HepG2 (cell line): Measurements from ENCODE around the gene UBR4. TPM values are rescaled to one million over a fixed set of nuclear protein-coding genes. Genes with fewer than 3 reads are reported as not detected.

Experiments used
- ARNT2 ChIP-seq: sonication (generic); formaldehyde crosslinking; IDR thresholded peaks from 2 replicates; pipeline ENCODE4 v1.8.0; 2022; ENCODE audit warnings: mild to moderate bottlenecking, low read depth, missing genetic modification reagents, moderate library complexity
- BCLAF1 ChIP-seq: fragments of 450-650 bp; IDR thresholded peaks from 2 replicates; pipeline ENCODE4 v1.6.1; 2017; ENCODE audit warnings: mild to moderate bottlenecking
- GPN1 ChIP-seq: sonication (generic); formaldehyde crosslinking; IDR thresholded peaks from 2 replicates; pipeline ENCODE4 v1.5.1; 2020; ENCODE audit warnings: missing genetic modification reagents, borderline replicate concordance
- HNRNPH1 ChIP-seq: fragments of 200-400 bp; formaldehyde crosslinking; optimal IDR thresholded peaks from 2 replicates; pipeline ENCODE3; 2017; ENCODE audit warnings: mild to moderate bottlenecking, low read depth, low read length
- NFE2L2 ChIP-seq: fragments of 150-350 bp; IDR thresholded peaks from 2 replicates; pipeline ENCODE4 v1.6.1; 2014; ENCODE audit warnings: low read length
- NFIB ChIP-seq: sonication (generic); formaldehyde crosslinking; IDR thresholded peaks from 2 replicates; pipeline ENCODE4 v1.9.0; 2021; ENCODE audit warnings: missing genetic modification reagents, mild to moderate bottlenecking, borderline replicate concordance
- PAWR ChIP-seq: sonication (generic); formaldehyde crosslinking; IDR thresholded peaks from 2 replicates; pipeline ENCODE4 v1.4.0; 2020; ENCODE audit warnings: missing genetic modification reagents, mild to moderate bottlenecking, borderline replicate concordance
- PCBP2 ChIP-seq: fragments of 200-400 bp; formaldehyde crosslinking; optimal IDR thresholded peaks from 2 replicates; pipeline ENCODE3; 2018; ENCODE audit warnings: low read length, low read depth; ENCODE audit not compliant: poor library complexity, severe bottlenecking
- RFXANK ChIP-seq: IDR thresholded peaks from 2 replicates; pipeline ENCODE4 v1.6.1; 2016
- SP2 ChIP-seq: sonication (generic); formaldehyde crosslinking; IDR thresholded peaks from 2 replicates; pipeline ENCODE4 v1.5.1; 2020; ENCODE audit warnings: mild to moderate bottlenecking, missing genetic modification reagents
- THAP11 ChIP-seq: IDR thresholded peaks from 2 replicates; pipeline ENCODE4 v1.6.1; 2016; ENCODE audit warnings: missing biosample characterization, missing genetic modification reagents
- ZNF234 ChIP-seq: sonication (generic); formaldehyde crosslinking; conservative IDR thresholded peaks from 2 replicates; pipeline ENCODE4 v1.5.1; 2020; ENCODE audit warnings: mild to moderate bottlenecking, missing genetic modification reagents
- ZNF44 ChIP-seq: sonication (generic); formaldehyde crosslinking; IDR thresholded peaks from 2 replicates; pipeline ENCODE4 v1.5.1; 2020; ENCODE audit warnings: mild to moderate bottlenecking, missing genetic modification reagents
- ZNF550 ChIP-seq: sonication (generic); formaldehyde crosslinking; IDR thresholded peaks from 2 replicates; pipeline ENCODE4 v1.4.0; 2020; ENCODE audit warnings: mild to moderate bottlenecking, missing genetic modification reagents, borderline replicate concordance
- ZNF646 ChIP-seq: sonication (generic); formaldehyde crosslinking; IDR thresholded peaks from 2 replicates; pipeline ENCODE4 v1.9.0; 2021; ENCODE audit warnings: mild to moderate bottlenecking, missing genetic modification reagents
- ZNF709 ChIP-seq: sonication (generic); formaldehyde crosslinking; IDR thresholded peaks from 2 replicates; pipeline ENCODE4 v1.5.0; 2020; ENCODE audit warnings: mild to moderate bottlenecking, missing genetic modification reagents
- polyA plus RNA-seq, 8 experiments: library from polyadenylated mRNA; depleted of rRNA in 3 of 8; stranded (reverse) in 7 of 8; unstranded in 1 of 8; fragments of >200 nt; fragmentation: Illumina TruSeq in 4 of 8; extraction: Trizol in 4 of 8; gene quantifications; 2 replicates each; pipeline versions ENCODE4 v1.2.1 to v1.2.3, GENCODE V29; 2011 to 2016; ENCODE audit warnings: low read depth in 4 of 8, missing spikeins in 1 of 8, mixed read lengths in 1 of 8; ENCODE audit not compliant: insufficient read depth in 1 of 8
- total RNA-seq, 5 experiments: library from RNA; depleted of rRNA; stranded (reverse); fragments of >200 nt; fragmentation: Illumina TruSeq; extraction: Trizol; gene quantifications; 2 replicates each; pipeline ENCODE4 v1.2.3, GENCODE V29; 2016; ENCODE audit warnings: low read depth in 1 of 5
- TF ChIP-seq, protein P1 (sequence below): sonication (generic); formaldehyde crosslinking; conservative IDR thresholded peaks from 2 replicates; pipeline ENCODE4 v1.4.0; 2020; ENCODE audit warnings: missing genetic modification reagents

UBR4 gene
- total and polyA plus RNA-seq, 2 of the 13 experiments (the other 11 are each of a cell fraction or from before 2014, with no cell fraction given): 59.1 to 106 TPM

GRCh38 chr1:19251305-19252196 is 41.5 kb upstream of the UBR4 start, which contains the start of the genes EMC1 and MRTO4 (continued):
- peak; percentile 90 for TF ChIP-seq ZNF709
- TF ChIP-seq ARNT2 (CRISPR knock-in tag): peak; percentile 54
- no peak for TF ChIP-seq HNRNPH1
- no peak for TF ChIP-seq PAWR
- TF ChIP-seq ZNF646 (CRISPR knock-in tag): peak; percentile 37; the same call in 1 of the 2 replicates
- no peak for TF ChIP-seq ZNF234 (CRISPR knock-in tag)
- TF ChIP-seq, protein P1, sequence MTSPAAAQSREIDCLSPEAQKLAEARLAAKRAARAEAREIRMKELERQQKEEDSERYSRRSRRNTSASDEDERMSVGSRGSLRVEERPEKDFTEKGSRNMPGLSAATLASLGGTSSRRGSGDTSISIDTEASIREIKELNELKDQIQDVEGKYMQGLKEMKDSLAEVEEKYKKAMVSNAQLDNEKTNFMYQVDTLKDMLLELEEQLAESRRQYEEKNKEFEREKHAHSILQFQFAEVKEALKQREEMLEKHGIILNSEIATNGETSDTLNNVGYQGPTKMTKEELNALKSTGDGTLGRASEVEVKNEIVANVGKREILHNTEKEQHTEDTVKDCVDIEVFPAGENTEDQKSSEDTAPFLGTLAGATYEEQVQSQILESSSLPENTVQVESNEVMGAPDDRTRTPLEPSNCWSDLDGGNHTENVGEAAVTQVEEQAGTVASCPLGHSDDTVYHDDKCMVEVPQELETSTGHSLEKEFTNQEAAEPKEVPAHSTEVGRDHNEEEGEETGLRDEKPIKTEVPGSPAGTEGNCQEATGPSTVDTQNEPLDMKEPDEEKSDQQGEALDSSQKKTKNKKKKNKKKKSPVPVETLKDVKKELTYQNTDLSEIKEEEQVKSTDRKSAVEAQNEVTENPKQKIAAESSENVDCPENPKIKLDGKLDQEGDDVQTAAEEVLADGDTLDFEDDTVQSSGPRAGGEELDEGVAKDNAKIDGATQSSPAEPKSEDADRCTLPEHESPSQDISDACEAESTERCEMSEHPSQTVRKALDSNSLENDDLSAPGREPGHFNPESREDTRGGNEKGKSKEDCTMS (CRISPR knock-in tag): no peak
- no peak for TF ChIP-seq PCBP2
- no peak for TF ChIP-seq NFE2L2
- peak; percentile 46; the same call in 1 of the 2 replicates for TF ChIP-seq RFXANK
- peak; percentile 91 for TF ChIP-seq THAP11
- TF ChIP-seq SP2 (CRISPR knock-in tag): peak; percentile 47; the same call in 1 of the 2 replicates
- TF ChIP-seq BCLAF1: no peak
- TF ChIP-seq ZNF550 (CRISPR knock-in tag): no peak
- peak; percentile 92; the same call in 1 of the 2 replicates for TF ChIP-seq ZNF44 (CRISPR knock-in tag)
- TF ChIP-seq GPN1 (CRISPR knock-in tag): no peak; the same call in 1 of the 2 replicates
- no peak for TF ChIP-seq NFIB
